ENCODE data around the gene DYNLT1. TPM values are rescaled to one million over a fixed set of nuclear protein-coding genes. Genes with fewer than 3 reads are reported as not detected.
"Not testable (repeated sequence)": the region's sequence is repeated elsewhere in the genome, so short reads cannot be mapped to it uniquely, and the experiment has no call there.

Gene DYNLT1
- total RNA-seq, 1 donor from 2014 or later = 126 TPM

- H3K36me3 ChIP-seq = no peaks in the 10 kb centered on the region
- intact Hi-C loops (cut with micrococcal nuclease) = no loop called here
- H3K4me1 ChIP-seq = no peaks in the 10 kb centered on the region
- no peak overlapping the region for H3K27ac ChIP-seq (replicated peaks)
- H3K27me3 ChIP-seq (ENCODE audit: low read depth) = no peaks in the 10 kb centered on the region
- TF ChIP-seq CTCF (IDR thresholded peaks at IDR 0.05; ENCODE audit: borderline replicate concordance) = no peak
- DNase-seq = no peak
- no peaks in the 10 kb centered on the region for H3K9me3 ChIP-seq (replicated peaks)
- H3K4me3 ChIP-seq = no peak overlapping the region
Measured at GRCh38 chr6:158674342-158675131, 30.0 kb upstream of the DYNLT1 start.

- intact Hi-C loops (cut with micrococcal nuclease) = no loop called here
- H3K27me3 ChIP-seq (ENCODE audit: low read depth) = no peaks in the 10 kb centered on the region
- H3K4me1 ChIP-seq = no peaks in the 10 kb centered on the region
- H3K36me3 ChIP-seq = no peaks in the 10 kb centered on the region
- H3K9me3 ChIP-seq (replicated peaks) = no peaks in the 10 kb centered on the region
- no peak for DNase-seq
- no peak overlapping the region for H3K27ac ChIP-seq (replicated peaks)
- TF ChIP-seq CTCF (IDR thresholded peaks at IDR 0.05; ENCODE audit: borderline replicate concordance) = no peak
- H3K4me3 ChIP-seq = no peak overlapping the region
Measured at GRCh38 chr6:158672726-158673125, 28.2 kb upstream of the DYNLT1 start.

GRCh38 chr6:158672119-158672518, 27.6 kb upstream of the DYNLT1 start:
- H3K27ac ChIP-seq (replicated peaks); H3K4me1 ChIP-seq; DNase-seq; H3K9me3 ChIP-seq (replicated peaks); H3K27me3 ChIP-seq (ENCODE audit: low read depth); H3K36me3 ChIP-seq; intact Hi-C loops (cut with micrococcal nuclease); H3K4me3 ChIP-seq: not testable (repeated sequence)

- Histone ChIP-seq H3K27me3 (ENCODE audit: low read depth) (no peaks in the 10 kb centered on the region), H3K9me3 (replicated peaks) (no peaks in the 10 kb centered on the region), H3K4me1 (no peaks in the 10 kb centered on the region), H3K36me3 (no peaks in the 10 kb centered on the region), H3K4me3 (no peak overlapping the region), H3K27ac (replicated peaks) (no peak overlapping the region)
- intact Hi-C loops (cut with micrococcal nuclease) = no loop called here
- no peak for DNase-seq
- no peak for TF ChIP-seq CTCF (IDR thresholded peaks at IDR 0.05; ENCODE audit: borderline replicate concordance)
Measured at GRCh38 chr6:158669145-158670035, 24.8 kb upstream of the DYNLT1 start.

GRCh38 chr6:158668707-158669103, 24.2 kb upstream of the DYNLT1 start:
- H3K27ac ChIP-seq (replicated peaks) = no peak overlapping the region
- intact Hi-C loops (cut with micrococcal nuclease) = no loop called here
- no peaks in the 10 kb centered on the region for H3K27me3 ChIP-seq (ENCODE audit: low read depth)
- no peaks in the 10 kb centered on the region for H3K4me1 ChIP-seq
- no peak for DNase-seq
- H3K36me3 ChIP-seq = no peaks in the 10 kb centered on the region
- H3K9me3 ChIP-seq (replicated peaks) = no peaks in the 10 kb centered on the region
- no peak for TF ChIP-seq CTCF (IDR thresholded peaks at IDR 0.05; ENCODE audit: borderline replicate concordance)
- H3K4me3 ChIP-seq = no peak overlapping the region

Data from left ventricle myocardium inferior (tissue), 1 donor.